SKM-1 (cell line): ENCODE measurements around the gene CACNG1.

Source experiments
- DNase-seq: peaks from one replicate; lab custom pipeline; 2025; ENCODE audit not compliant: unreplicated experiment; lab: John Stamatoyannopoulos, UW

CACNG1 gene

GRCh38 chr17:67044016-67044772 is at the start of gene CACNG1:
Gene CACNG1 (plus strand): TSS chr17:67044554. CDS start chr17:67044661, 107 bp downstream.
- no peak for DNase-seq

GRCh38 chr17:66994930-66995535 is 49.3 kb upstream of the CACNG1 start:
- DNase-seq: no peak

- no peak for DNase-seq
These were observed 48.4 kb upstream of the CACNG1 start for GRCh38 chr17:66995944-66996343.

- no peak for DNase-seq
These were observed 47.4 kb upstream of the CACNG1 start for GRCh38 chr17:66996926-66997325.

- DNase-seq: no peak
These were observed 41.1 kb upstream of the CACNG1 start for GRCh38 chr17:67003231-67003630.

GRCh38 chr17:67004181-67004580 is 40.2 kb upstream of the CACNG1 start:
- DNase-seq: no peak

- DNase-seq: no peak
These were observed 37.1 kb upstream of the CACNG1 start for GRCh38 chr17:67007266-67007665.

- no peak for DNase-seq
These were observed 36.3 kb upstream of the CACNG1 start for GRCh38 chr17:67008101-67008500.

- no peak for DNase-seq
These were observed 32.7 kb upstream of the CACNG1 start for GRCh38 chr17:67011527-67012175.

GRCh38 chr17:67013891-67014290 is 30.5 kb upstream of the CACNG1 start:
- DNase-seq: no peak

- DNase-seq: no peak
These were observed 29.4 kb upstream of the CACNG1 start for GRCh38 chr17:67015001-67015400.

- DNase-seq: no peak
These were observed 28.2 kb upstream of the CACNG1 start for GRCh38 chr17:67016039-67016762.

GRCh38 chr17:67017910-67018309 is 26.4 kb upstream of the CACNG1 start:
- DNase-seq: no peak

- DNase-seq: no peak
These were observed 25.6 kb upstream of the CACNG1 start for GRCh38 chr17:67018471-67019434.

GRCh38 chr17:67019809-67020208 is 24.5 kb upstream of the CACNG1 start:
- no peak for DNase-seq

GRCh38 chr17:67020293-67020766 is 24.0 kb upstream of the CACNG1 start:
- DNase-seq: no peak

GRCh38 chr17:67021196-67021595 is 23.2 kb upstream of the CACNG1 start:
- no peak for DNase-seq

GRCh38 chr17:67021743-67022450 is 22.5 kb upstream of the CACNG1 start:
- DNase-seq: no peak

GRCh38 chr17:67022451-67022810 is 21.9 kb upstream of the CACNG1 start:
- DNase-seq: no peak

GRCh38 chr17:67024736-67025135 is 19.6 kb upstream of the CACNG1 start:
- no peak for DNase-seq
